Sigmoid colon (tissue), 4 donors: ENCODE data around the gene PALS1.

Experiments used
- EP300 ChIP-seq, 4 donors: sonication (generic); formaldehyde crosslinking; IDR thresholded peaks; one replicate each; pipeline ENCODE4 v1.6.1; 2017; ENCODE audit warnings: antibody characterized with exemption in 4 of 4
- POLR2A ChIP-seq, 2 donors: fragments of 450-650 bp; IDR thresholded peaks; one replicate each; pipeline ENCODE4 v1.6.1; 2016; ENCODE audit warnings: antibody characterized with exemption in 2 of 2, mild to moderate bottlenecking in 2 of 2, moderate library complexity in 2 of 2
- TF ChIP-seq, protein P1 (sequence below), 4 experiments: fragments of 450-650 bp in 3 of 4; fragments of 200-600 bp in 1 of 4; IDR thresholded peaks; one replicate each; pipeline ENCODE4 v1.5.1; 2016 to 2019; ENCODE audit warnings: antibody characterized with exemption in 4 of 4, mild to moderate bottlenecking in 3 of 4, moderate library complexity in 2 of 4

DNA sequence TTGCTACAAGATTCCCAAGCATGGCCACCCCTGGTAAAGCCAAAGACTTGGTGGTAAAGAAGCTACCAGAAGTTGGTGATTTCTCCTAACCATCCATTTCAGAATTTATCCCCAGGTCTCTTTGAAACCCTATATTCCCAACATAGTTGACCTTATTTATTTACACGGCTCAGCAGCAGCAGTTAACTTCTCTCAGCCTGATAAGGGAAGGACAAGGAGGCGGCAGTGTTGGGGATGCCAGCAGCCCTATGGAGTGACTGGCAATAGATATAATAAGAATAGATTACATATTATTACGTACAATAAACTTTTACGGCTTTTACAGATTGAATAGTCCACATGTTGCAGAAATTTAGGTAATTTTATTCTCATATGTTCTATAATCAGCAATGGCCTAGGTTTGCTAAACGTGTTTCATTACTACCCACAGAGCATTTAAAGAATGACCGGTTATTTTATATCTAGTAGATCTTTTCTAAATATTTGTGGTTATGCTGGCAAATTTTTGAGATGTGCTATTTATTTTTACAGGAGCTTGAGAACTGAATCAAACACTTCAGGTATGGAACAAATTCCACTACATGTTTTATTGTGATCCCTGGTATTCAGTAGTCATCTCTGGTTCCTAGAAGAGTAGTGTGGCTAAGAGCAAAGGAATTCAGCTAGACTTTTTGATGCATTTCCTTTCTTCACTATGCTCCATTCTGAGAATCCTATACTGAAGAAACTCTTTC lies 19.8 kb upstream of the PALS1 start:
- TF ChIP-seq, protein P1, sequence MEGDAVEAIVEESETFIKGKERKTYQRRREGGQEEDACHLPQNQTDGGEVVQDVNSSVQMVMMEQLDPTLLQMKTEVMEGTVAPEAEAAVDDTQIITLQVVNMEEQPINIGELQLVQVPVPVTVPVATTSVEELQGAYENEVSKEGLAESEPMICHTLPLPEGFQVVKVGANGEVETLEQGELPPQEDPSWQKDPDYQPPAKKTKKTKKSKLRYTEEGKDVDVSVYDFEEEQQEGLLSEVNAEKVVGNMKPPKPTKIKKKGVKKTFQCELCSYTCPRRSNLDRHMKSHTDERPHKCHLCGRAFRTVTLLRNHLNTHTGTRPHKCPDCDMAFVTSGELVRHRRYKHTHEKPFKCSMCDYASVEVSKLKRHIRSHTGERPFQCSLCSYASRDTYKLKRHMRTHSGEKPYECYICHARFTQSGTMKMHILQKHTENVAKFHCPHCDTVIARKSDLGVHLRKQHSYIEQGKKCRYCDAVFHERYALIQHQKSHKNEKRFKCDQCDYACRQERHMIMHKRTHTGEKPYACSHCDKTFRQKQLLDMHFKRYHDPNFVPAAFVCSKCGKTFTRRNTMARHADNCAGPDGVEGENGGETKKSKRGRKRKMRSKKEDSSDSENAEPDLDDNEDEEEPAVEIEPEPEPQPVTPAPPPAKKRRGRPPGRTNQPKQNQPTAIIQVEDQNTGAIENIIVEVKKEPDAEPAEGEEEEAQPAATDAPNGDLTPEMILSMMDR (IDR thresholded peaks at IDR 0.05) = no peak
- TF ChIP-seq POLR2A (IDR thresholded peaks at IDR 0.05) (no peak), EP300 (IDR thresholded peaks at IDR 0.05) (no peak)
